Fibroblast of skin of abdomen (primary cell): ENCODE data around the gene MTUS2.

Experiments used
- DNase-seq: peaks from one replicate; pipeline ENCODE4 v3.0.0-alpha.2; 2013

Gene MTUS2

GRCh38 chr13:29255567-29255966, 435.4 kb downstream of the MTUS2 start:
- DNase-seq, result no peak

GRCh38 chr13:29260684-29261083, 440.5 kb downstream of the MTUS2 start:
- no peak for DNase-seq

DNA sequence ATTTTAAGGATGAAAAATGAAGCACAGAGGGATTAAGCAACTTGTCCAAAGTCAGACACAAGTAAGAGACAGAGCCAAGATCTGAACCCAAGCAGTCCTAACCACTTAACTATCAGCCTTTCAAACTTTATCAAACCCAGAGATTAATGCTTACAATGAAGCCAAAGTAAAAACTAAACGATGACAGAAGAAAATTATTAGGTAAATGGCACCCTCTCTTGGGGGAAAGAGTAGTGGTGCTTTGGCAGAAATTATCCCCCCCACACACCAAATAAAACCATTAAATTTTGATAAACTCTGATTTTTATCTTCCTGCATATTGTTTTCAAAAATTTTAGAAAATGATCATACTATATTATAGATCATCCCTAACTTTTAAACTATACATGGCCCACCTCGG, 446.1 kb downstream of the MTUS2 start:
- DNase-seq, result no peak

DNA sequence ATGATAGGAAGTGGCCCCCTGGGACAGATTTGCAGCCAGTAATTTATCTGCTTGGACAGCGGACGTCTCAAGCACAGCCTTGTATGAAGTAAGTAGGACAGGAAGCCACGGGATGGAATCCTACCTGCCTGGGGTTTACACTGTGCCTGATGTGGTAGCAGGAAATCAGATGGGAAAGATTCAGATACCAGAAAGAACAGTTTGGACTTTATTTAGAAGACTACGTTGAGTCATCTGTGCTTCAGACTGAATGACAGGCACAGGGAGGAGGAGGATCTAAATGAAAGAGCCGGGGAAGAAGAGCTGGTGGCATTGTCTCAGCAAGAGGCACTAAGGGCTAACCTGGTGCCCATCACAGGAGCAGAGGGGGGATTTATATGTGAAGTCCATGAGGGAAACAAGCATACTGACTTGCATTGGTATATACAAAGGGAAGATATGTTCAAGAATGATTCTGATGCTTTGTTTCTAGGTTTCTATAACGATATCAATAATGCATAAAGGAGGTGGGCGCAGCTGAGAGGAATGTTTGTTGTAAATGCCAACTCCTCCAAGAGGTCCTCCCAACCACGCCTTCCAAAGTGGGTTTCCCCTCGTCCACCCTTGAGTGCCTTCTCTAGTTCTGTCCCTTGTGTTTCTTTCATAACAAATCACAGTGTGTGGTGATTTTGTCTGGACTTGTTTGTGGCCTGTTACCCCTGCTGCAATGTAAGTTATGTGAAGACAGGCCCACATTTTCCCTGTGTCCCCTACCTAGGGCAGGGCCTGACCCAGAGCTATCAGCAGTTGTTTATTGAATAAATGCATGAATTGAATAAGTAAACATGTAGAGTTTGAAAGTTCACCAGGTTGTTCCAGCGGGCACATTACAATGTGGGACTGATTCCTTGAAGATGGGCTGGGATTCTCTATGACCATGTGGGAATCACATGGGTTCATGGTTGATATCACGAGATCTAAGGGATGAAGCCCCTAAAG, 446.9 kb downstream of the MTUS2 start:
- no peak for DNase-seq

- DNase-seq, result no peak
Observed at GRCh38 chr13:29270271-29270985, 450.3 kb downstream of the MTUS2 start.

GRCh38 chr13:29271606-29272005, 451.5 kb downstream of the MTUS2 start:
- DNase-seq, result no peak

DNA sequence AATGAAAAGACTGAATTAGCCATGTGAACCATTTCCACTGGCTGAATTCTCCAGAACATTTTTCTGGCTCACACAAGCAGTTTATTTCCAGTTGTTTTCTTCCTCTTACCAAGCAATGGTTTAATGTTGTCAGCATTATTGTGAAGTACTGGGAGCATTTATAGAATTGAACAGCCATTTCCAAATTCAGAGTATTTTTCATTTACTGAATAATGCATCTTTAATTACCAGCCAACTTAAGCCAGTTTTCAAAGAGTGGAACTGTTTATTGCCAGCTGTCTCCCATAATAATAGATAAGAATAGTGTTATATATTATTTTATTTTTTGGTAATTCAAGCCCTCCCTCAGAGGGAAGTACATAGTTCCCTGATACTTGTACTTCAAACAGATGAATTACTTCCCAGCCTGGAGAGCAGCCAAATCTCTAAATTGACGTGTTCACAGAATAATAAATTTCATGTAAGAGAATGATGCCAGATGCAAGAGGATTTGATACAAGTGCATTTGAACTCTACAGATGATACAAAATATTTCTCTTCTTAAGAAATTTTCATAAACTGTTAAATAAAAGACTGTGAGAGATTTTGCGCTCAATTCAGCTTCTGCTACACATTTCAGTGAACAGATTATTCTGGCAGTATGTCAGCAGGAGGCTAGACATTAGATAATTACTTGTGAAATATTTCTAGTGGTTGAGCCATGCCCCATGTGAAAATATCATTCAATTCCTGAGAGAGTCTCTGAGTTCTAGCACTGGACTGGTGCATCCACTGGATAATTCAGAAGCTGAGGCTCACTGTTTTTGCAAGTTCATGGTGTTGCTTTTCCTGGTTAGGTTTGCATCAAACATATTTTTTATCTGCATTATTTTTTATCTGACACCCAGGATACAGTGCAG, 459.5 kb downstream of the MTUS2 start:
- DNase-seq, result no peak

DNA sequence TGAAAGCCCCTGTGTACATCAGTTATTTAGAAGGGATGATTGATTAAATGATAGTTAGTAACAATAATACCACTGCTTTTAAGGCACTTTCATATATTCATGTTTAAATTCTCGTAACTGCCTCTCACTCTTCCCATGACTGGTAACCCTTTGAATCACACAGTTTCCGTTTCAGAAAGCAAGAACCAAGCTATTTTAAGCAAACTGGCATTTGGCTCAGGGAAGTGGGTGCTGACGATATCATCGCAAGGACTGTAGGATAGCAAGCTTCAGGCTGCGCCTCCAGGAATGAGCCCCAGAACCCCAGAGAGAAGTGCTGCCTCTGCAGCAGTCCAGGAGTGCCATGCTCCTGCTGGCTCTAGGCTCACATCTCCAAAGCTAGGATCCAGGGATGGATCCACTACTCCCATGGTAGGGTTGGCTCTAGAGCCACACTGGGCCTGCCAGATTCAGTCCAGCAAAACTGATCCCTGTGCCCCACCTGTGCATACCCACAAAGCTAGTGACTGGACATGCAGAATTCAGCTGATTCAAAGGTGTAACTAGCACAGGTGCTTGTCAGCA, 461.9 kb downstream of the MTUS2 start:
- DNase-seq, result no peak

- DNase-seq, result no peak
Observed at GRCh38 chr13:29284726-29285125, 464.6 kb downstream of the MTUS2 start.

GRCh38 chr13:29287237-29287636, 467.1 kb downstream of the MTUS2 start:
- no peak for DNase-seq

DNA sequence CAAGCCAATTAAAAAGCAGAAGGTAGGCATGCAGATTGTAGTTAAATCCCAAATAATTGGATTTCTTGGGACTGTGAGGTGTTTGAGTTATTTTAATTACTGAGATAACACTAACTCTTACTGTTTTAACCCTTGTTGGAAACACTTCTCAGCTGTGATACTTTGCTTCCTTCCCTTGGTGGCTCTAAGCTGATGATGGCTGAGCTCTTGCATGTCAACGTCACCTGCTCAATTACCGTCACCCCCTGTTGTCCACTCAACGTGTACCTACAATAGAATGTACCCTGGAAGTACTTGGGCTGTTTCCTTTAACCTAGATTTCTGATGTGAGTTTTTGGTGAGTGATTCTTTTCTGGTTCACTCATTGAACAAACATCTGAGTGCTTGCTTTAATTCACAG, 471.9 kb downstream of the MTUS2 start:
- no peak for DNase-seq

DNA sequence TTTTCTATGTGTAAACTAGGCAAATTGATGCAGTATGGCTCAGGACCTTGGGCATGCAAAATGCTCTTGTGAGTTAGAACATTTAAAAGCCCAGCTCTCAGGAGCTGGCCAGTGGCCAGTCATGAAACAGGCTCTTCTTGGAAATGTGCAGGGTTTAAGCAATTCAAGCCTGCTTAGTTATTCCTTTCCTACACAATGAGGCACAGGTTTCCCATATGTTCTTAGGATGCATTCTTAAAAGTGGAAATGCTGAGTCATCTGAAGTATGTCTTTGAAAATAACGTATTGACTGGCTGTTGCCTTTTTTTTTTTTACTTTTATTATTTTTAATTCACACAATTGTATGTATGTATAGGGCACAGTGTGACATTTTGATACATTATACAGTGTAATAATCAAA, 474.7 kb downstream of the MTUS2 start:
- no peak for DNase-seq

DNA sequence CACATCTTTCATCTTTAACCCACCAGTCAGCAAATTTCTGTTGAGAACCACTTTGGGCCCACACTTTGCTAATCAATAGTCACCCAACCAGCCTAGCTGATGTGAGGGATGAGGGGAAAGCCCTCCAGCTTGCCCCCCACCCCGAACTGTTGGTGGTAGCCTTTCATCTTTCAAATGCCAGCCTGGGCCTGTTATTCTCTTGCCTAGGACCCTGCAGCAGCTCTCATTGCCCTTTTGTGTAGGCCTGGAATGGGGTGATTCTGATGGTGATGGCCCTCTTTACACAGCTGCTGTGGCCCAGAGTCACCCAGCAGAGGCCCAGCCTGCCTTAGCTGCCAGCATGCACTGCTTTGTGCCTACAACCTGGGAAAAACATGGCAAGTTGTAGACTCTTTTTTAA, 480.9 kb downstream of the MTUS2 start:
- DNase-seq, result no peak

- no peak for DNase-seq
Observed at GRCh38 chr13:29304148-29304547, 484.0 kb downstream of the MTUS2 start.

GRCh38 chr13:29310806-29311205, 490.7 kb downstream of the MTUS2 start:
- no peak for DNase-seq

- no peak for DNase-seq
Observed at GRCh38 chr13:29315847-29316246, 495.7 kb downstream of the MTUS2 start.

DNA sequence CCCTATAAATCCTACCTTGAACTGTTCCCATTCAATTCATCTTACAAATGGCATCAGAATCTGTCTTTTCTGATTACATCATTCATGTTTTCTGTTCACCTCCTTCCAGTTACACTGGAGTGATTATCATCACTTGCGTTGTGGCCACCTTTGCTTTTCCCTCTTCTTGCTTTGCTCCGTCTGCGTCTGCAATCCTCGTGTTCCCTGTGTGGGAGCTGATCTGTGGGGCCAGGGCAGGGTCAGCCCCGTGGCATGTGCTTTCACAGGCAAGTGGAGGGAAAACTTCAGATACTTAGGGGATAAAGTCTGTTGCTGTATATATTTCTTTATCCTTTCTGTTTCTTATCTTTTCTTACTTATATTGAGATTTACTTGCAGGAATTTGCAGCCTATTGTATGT, 497.7 kb downstream of the MTUS2 start:
- no peak for DNase-seq

GRCh38 chr13:29318741-29319140, 498.6 kb downstream of the MTUS2 start:
- no peak for DNase-seq

- no peak for DNase-seq
Observed at GRCh38 chr13:29319451-29319850, 499.3 kb downstream of the MTUS2 start.

GRCh38 chr13:29323954-29324353, 503.8 kb downstream of the MTUS2 start:
- DNase-seq, result no peak

DNA sequence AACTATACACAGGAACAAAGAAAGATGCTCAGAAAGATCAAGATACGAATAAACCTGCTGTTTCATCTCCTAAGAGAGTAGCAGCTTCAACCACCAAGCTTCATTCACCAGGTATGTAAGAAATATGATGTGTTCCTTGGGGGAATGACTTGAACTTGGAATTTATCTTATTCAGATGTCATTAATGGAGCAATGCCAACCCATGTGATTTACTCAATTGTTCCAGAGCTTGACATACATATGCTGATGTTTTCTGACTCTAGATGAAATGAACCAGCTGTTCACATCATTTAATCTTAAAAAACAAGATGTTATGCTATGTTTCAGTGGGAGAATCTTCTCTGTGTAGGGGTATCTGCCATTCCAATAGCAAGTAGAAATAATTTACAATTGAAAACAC, 504.5 kb downstream of the MTUS2 start:
- no peak for DNase-seq

DNA sequence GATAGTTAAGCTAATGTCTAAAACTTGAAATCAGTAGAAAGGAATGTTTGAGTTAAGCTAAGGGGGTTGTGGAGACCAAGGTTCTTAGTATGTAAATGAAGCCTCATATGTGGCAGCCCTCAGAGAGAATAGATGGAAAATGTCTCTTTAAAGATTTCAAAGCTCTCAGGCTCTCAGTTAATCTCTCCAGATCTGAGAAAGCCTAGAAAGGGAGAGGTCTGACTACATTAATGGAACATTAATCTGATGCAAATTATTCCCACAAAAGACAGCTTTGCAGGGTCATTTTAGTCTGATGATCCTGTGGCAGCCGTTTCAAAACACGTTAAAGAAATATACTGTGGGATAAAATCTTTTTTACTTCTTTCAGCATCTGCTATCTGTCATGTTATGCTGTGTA, 508.4 kb downstream of the MTUS2 start:
- DNase-seq, result no peak

- no peak for DNase-seq
Observed at GRCh38 chr13:29336356-29336755, 516.2 kb downstream of the MTUS2 start.
